Measurements from ENCODE around the gene EIF5B.

DNA sequence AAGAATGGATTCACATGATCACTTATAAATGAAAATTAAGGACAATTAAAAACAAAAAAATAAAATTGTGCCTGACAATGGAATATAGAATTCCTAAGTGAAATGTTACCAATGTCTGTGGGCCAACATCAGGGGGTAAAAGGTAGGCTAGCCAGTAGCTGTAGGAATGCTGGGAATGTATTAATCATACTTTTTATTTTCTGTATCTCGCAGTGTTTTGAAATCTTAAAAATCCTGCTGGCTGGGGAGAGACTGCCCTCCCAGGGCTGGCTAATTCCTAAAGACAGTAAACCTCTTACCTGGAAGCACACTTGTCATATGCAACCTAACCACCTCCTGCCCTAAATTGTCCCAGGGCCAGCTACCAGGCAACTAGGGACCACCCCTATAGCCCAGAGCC lies 82.8 kb downstream of the EIF5B start:
- TF ChIP-seq, protein P1, sequence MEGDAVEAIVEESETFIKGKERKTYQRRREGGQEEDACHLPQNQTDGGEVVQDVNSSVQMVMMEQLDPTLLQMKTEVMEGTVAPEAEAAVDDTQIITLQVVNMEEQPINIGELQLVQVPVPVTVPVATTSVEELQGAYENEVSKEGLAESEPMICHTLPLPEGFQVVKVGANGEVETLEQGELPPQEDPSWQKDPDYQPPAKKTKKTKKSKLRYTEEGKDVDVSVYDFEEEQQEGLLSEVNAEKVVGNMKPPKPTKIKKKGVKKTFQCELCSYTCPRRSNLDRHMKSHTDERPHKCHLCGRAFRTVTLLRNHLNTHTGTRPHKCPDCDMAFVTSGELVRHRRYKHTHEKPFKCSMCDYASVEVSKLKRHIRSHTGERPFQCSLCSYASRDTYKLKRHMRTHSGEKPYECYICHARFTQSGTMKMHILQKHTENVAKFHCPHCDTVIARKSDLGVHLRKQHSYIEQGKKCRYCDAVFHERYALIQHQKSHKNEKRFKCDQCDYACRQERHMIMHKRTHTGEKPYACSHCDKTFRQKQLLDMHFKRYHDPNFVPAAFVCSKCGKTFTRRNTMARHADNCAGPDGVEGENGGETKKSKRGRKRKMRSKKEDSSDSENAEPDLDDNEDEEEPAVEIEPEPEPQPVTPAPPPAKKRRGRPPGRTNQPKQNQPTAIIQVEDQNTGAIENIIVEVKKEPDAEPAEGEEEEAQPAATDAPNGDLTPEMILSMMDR (IDR thresholded peaks at IDR 0.05), result no peak
- no peak for TF ChIP-seq POLR2AphosphoS5 (IDR thresholded peaks at IDR 0.05; ENCODE audit: low read depth, low read length)
- TF ChIP-seq SIN3A (IDR thresholded peaks at IDR 0.05; ENCODE audit: borderline replicate concordance, insufficient read depth, low read depth, low read length), result no peak

Measured in Panc1 (cell line).